ENCODE results near the gene FOXB2.

DNA sequence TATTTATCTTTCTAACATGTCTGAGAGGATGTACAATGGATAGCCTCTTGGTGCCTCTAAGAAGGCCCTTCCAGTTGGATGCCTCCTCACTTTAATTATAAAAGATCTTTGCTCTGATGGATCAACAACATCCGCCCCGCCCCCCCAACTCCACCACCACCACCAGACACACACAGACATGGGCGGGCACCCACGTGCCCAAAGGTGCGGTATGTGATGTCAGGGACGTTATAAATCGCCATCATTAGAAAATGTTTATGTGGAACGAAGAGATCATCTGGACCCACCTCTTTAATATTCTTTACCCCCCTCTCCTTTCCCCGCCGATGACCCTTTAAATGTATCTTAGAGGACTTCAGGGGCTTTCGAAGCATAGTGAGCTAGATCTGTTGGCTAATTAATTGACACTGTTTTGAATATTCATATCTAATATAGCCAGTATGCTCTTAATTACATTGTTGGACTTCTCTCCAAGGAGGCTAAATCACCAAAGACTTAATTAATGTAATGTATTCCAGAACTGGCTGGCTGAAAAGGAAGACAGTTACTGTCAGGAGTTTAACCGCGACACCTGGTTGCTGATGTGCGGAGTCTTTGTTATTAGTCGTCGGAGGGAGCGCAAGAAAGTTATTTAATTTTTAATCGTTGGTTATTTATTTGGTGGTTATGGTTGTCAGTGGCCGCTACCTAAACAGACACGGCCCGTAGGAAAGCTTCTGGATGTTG is 6.1 kb upstream of the FOXB2 start:
- TF ChIP-seq, protein P1, sequence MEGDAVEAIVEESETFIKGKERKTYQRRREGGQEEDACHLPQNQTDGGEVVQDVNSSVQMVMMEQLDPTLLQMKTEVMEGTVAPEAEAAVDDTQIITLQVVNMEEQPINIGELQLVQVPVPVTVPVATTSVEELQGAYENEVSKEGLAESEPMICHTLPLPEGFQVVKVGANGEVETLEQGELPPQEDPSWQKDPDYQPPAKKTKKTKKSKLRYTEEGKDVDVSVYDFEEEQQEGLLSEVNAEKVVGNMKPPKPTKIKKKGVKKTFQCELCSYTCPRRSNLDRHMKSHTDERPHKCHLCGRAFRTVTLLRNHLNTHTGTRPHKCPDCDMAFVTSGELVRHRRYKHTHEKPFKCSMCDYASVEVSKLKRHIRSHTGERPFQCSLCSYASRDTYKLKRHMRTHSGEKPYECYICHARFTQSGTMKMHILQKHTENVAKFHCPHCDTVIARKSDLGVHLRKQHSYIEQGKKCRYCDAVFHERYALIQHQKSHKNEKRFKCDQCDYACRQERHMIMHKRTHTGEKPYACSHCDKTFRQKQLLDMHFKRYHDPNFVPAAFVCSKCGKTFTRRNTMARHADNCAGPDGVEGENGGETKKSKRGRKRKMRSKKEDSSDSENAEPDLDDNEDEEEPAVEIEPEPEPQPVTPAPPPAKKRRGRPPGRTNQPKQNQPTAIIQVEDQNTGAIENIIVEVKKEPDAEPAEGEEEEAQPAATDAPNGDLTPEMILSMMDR (IDR thresholded peaks at IDR 0.05), result no peak
- TF ChIP-seq POLR2A (IDR thresholded peaks at IDR 0.05), result no peak
